GM08714 (cell line): ENCODE results near the gene CTNNA2.

Source experiments
- H3K4me3 ChIP-seq: fragments of 200-500 bp; sonication (Bioruptor generic); 2 replicates; pipeline ENCODE4 v1.5.1; 2014; ENCODE audit warnings: mild to moderate bottlenecking, low read length, inconsistent platforms
- ZNF274 ChIP-seq: IDR thresholded peaks from 2 replicates; pipeline ENCODE4 v1.6.1; 2012; ENCODE audit warnings: mild to moderate bottlenecking, low read depth, low read length

Gene CTNNA2

GRCh38 chr2:79984476-79984875 lies 471.6 kb downstream of the CTNNA2 start:
- no peak for TF ChIP-seq ZNF274
- no peak overlapping the region for H3K4me3 ChIP-seq

GRCh38 chr2:79985145-79985544 lies 472.3 kb downstream of the CTNNA2 start:
- H3K4me3 ChIP-seq: no peak overlapping the region
- no peak for TF ChIP-seq ZNF274

GRCh38 chr2:79985571-79985970 lies 472.7 kb downstream of the CTNNA2 start:
- TF ChIP-seq ZNF274: no peak
- H3K4me3 ChIP-seq: no peak overlapping the region

GRCh38 chr2:79993144-79993543 lies 480.3 kb downstream of the CTNNA2 start:
- no peak overlapping the region for H3K4me3 ChIP-seq
- no peak for TF ChIP-seq ZNF274

- TF ChIP-seq ZNF274: no peak
- H3K4me3 ChIP-seq: no peak overlapping the region
Measured at GRCh38 chr2:79994161-79994560, 481.3 kb downstream of the CTNNA2 start.

GRCh38 chr2:79994965-79995364 lies 482.1 kb downstream of the CTNNA2 start:
- no peak for TF ChIP-seq ZNF274

GRCh38 chr2:79996709-79997108 lies 483.9 kb downstream of the CTNNA2 start:
- TF ChIP-seq ZNF274: no peak
- no peak overlapping the region for H3K4me3 ChIP-seq

More at GRCh38 chr2:79994965-79995364, 482.1 kb downstream of the CTNNA2 start:
- no peak overlapping the region for H3K4me3 ChIP-seq

- TF ChIP-seq ZNF274: no peak
- no peak overlapping the region for H3K4me3 ChIP-seq
Measured at GRCh38 chr2:80001701-80002101, 488.9 kb downstream of the CTNNA2 start.

GRCh38 chr2:80002112-80002511 lies 489.3 kb downstream of the CTNNA2 start:
- no peak overlapping the region for H3K4me3 ChIP-seq
- TF ChIP-seq ZNF274: no peak

- no peak overlapping the region for H3K4me3 ChIP-seq
- no peak for TF ChIP-seq ZNF274
Measured at GRCh38 chr2:80002568-80003157, 489.8 kb downstream of the CTNNA2 start.

- TF ChIP-seq ZNF274: no peak
- H3K4me3 ChIP-seq: no peak overlapping the region
Measured at GRCh38 chr2:80007777-80008503, 495.1 kb downstream of the CTNNA2 start.

GRCh38 chr2:80008596-80008995 lies 495.7 kb downstream of the CTNNA2 start:
- no peak for TF ChIP-seq ZNF274

GRCh38 chr2:80009211-80009610 lies 496.4 kb downstream of the CTNNA2 start:
- H3K4me3 ChIP-seq: no peak overlapping the region
- TF ChIP-seq ZNF274: no peak

More at GRCh38 chr2:80008596-80008995, 495.7 kb downstream of the CTNNA2 start:
- no peak overlapping the region for H3K4me3 ChIP-seq

- no peak overlapping the region for H3K4me3 ChIP-seq
- TF ChIP-seq ZNF274: no peak
Measured at GRCh38 chr2:80012061-80012460, 499.2 kb downstream of the CTNNA2 start.

GRCh38 chr2:80014637-80015036 lies 501.8 kb downstream of the CTNNA2 start:
- no peak overlapping the region for H3K4me3 ChIP-seq

GRCh38 chr2:80016171-80016570 lies 503.3 kb downstream of the CTNNA2 start:
- no peak for TF ChIP-seq ZNF274
- H3K4me3 ChIP-seq: no peak overlapping the region

More at GRCh38 chr2:80014637-80015036, 501.8 kb downstream of the CTNNA2 start:
- TF ChIP-seq ZNF274: no peak
